Activated T-cell treated with anti-CD3 and anti-CD28 coated beads, Interleukin-2, amount 50 U/mL, for 72 hours (primary cell): ENCODE results near the gene KAT2A. TPM values are rescaled to one million over a fixed set of nuclear protein-coding genes. Genes with fewer than 3 reads are reported as not detected.
"Not testable (repeated sequence)": the region's sequence is repeated elsewhere in the genome, so short reads cannot be mapped to it uniquely, and the experiment has no call there.

Source experiments
- ATAC-seq, 2 donors: fragments of 150-1000 bp; cut with Tn5 transposase; replicated peaks in 1 of 2; 2 replicates each; pipeline ENCODE4 v1.10.0; 2021; ENCODE audit warnings: moderate library complexity in 2 of 2, mild to moderate bottlenecking in 1 of 2
- DNase-seq, 2 donors: peaks; one replicate each; pipeline ENCODE4 v3.0.0; 2021 to 2022; ENCODE audit warnings: mixed read lengths in 1 of 2
- H3K27ac Mint-ChIP-seq: one replicate; pipeline ENCODE4 v1.8.0; 2022; ENCODE audit warnings: mild to moderate bottlenecking, moderate library complexity, mixed read lengths
- H3K27me3 Mint-ChIP-seq: one replicate; pipeline ENCODE4 v1.8.0; 2022; ENCODE audit warnings: low read depth, mixed read lengths
- H3K36me3 Mint-ChIP-seq, 2 donors: one replicate each; pipeline ENCODE4 v1.8.0; 2022; ENCODE audit warnings: mixed read lengths in 2 of 2, mild to moderate bottlenecking in 1 of 2; ENCODE audit not compliant: insufficient read depth in 2 of 2
- H3K4me1 Mint-ChIP-seq: one replicate; pipeline ENCODE4 v1.8.0; 2022; ENCODE audit warnings: low read depth, mixed read lengths
- H3K4me3 Mint-ChIP-seq, 2 donors: one replicate each; pipeline ENCODE4 v1.8.0; 2022; ENCODE audit warnings: mild to moderate bottlenecking in 2 of 2, mixed read lengths in 2 of 2, moderate library complexity in 2 of 2
- H3K9me3 Mint-ChIP-seq, 2 donors: one replicate each; pipeline ENCODE4 v1.8.0; 2022; ENCODE audit warnings: mixed read lengths in 2 of 2
- total RNA-seq, 2 donors: library from RNA; stranded (reverse); gene quantifications; one replicate each; pipeline ENCODE4 v1.2.3, GENCODE V29; 2022

Gene KAT2A
- total RNA-seq, 2 donors from 2014 or later: 33.3 to 41.4 TPM

DNA sequence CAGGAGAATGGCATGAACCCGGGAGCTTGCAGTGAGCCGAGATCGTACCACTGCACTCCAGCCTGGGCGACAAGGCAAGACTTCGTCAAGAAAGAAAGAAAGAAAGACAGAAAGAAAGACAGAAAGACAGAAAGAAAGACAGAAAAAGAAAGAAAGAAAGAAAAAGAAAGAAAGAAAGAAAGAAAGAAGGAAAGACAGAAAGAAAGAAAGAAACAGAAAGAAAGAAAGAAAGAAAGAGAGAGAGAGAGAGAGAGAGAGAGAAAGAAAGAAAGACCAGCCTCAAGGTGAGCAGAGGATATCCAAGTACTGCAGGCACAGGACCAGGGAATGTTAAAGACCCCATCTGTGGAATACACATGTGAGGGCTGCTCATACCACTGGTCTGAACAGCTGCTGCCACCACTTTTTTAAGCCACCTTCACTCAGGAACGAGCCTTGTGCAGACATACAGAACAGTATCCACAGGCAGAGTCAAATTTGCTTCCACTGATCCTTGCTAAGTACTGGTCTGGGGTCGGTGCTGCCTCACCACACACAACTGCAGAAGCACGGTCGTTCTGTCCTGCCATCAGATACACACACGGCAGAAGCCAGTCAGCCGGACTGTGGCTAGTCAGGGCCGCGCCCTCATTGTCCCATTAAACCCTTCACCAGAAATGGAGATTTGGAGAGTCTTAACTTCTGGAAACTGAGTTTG, 25.9 kb upstream of the KAT2A start:
- H3K36me3 Mint-ChIP-seq: peaks cover 3 to 6% of the 10 kb centered on the region in 2 donors
- no peaks in the 10 kb centered on the region for H3K27me3 Mint-ChIP-seq
- H3K9me3 Mint-ChIP-seq: no peaks in the 10 kb centered on the region
- H3K4me3 Mint-ChIP-seq: no peak overlapping the region
- peak overlapping the region; percentile 89 for H3K27ac Mint-ChIP-seq
- H3K4me1 Mint-ChIP-seq: peaks cover 26% of the 10 kb centered on the region
- DNase-seq (no peak), ATAC-seq (no peak)

DNA sequence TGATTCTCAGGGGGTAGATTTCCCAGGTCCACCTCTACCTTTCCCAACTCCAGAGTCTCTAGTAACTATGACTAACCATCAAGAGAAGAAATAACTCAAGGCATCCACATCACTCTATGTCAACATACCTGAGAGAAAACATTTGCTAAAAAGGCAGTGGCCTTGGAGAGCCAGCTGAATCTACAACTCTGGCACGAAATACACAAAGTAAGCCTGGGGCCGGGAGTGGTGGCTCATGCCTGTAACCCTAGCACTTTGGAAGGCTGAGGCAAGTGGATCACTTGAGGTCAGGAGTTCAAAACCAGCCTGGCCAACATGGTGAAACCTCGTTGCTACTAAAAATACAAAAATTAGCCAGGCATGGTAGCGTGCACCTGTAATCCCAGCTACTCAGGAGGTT, 22.0 kb upstream of the KAT2A start:
- H3K4me1 Mint-ChIP-seq: peaks cover 23% of the 10 kb centered on the region
- not testable (repeated sequence) for H3K27ac Mint-ChIP-seq, DNase-seq, H3K4me3 Mint-ChIP-seq, H3K9me3 Mint-ChIP-seq, ATAC-seq, H3K27me3 Mint-ChIP-seq, H3K36me3 Mint-ChIP-seq

DNA sequence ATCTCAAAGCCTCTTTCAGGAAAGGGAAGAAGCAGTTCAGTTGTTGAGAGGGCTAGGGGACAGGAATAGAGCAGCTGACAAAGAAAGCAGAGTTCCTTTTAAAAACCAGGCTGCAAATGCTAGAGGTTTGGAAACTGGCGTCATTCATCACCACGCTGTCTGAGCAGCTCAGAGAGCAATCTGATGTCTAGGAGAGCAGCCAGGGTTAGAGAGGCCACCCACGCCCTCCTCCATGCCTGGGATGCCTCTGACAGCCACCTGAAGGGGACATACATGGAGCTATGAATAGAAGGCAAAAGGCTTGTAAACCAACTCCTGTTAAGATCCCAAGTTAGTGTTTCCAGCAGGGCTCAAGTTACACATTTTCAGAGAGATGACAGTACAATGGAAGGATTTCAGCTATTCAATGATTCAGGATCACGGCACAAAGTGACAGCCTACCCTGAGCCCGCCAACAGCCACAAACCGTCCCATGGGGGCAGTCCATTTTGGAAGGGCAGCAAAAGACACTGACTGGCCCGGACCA, 21.3 kb upstream of the KAT2A start:
- Mint-ChIP-seq H3K4me3 (no peak overlapping the region), H3K27ac (no peak overlapping the region), H3K9me3 (no peaks in the 10 kb centered on the region), H3K4me1 (peaks cover 28% of the 10 kb centered on the region), H3K36me3 (peaks cover 3 to 4% of the 10 kb centered on the region in 2 donors), H3K27me3 (no peaks in the 10 kb centered on the region)
- ATAC-seq (no peak), DNase-seq (no peak)

DNA sequence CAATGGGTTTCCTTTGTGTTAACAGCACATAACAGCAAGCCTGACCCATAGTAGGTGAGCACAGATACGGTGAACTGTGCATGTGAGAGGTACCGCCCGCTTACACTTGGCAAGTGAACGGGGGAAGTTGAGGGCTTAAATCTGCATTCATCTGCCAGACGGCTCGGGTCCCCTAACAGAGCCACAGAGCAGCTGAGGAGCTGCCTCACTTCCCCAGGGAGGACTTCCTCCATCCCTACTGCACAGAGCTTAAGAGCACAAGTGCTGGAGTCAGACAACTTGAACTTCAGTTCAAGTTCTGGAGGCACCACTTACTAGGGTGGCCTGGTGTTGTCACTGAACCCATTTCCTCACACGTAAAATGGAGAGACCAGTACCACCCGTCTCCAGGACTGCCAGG, 20.2 kb upstream of the KAT2A start:
- DNase-seq: no peak
- Mint-ChIP-seq H3K4me1 (peaks cover 33% of the 10 kb centered on the region), H3K9me3 (no peaks in the 10 kb centered on the region), H3K36me3 (peaks cover 0 to 6% of the 10 kb centered on the region in 2 donors), H3K27ac (no peak overlapping the region), H3K4me3 (no peak overlapping the region), H3K27me3 (no peaks in the 10 kb centered on the region)
- no peak for ATAC-seq

DNA sequence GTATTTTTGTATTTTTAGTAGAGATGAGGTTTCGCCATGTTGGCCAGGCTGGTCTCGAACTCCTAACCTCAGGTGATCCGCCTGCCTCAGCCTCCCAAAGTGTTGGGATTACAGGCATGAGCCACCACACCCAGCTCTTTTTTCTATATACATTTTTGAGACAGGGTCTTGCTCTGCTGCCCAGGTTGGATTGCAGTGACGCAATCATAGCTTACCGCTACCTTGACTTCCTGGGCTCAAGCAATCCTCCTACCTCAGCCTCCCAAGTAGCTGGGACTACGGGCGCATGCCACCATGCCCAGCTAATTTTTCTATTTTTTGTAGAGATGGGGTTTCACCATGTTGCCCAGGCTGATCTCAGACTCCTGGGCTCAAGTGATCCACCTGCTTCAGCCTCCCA, 19.5 kb upstream of the KAT2A start:
- DNase-seq, H3K4me3 Mint-ChIP-seq, H3K27me3 Mint-ChIP-seq, H3K9me3 Mint-ChIP-seq, H3K27ac Mint-ChIP-seq, H3K36me3 Mint-ChIP-seq, ATAC-seq: not testable (repeated sequence)
- H3K4me1 Mint-ChIP-seq: peaks cover 40% of the 10 kb centered on the region

DNA sequence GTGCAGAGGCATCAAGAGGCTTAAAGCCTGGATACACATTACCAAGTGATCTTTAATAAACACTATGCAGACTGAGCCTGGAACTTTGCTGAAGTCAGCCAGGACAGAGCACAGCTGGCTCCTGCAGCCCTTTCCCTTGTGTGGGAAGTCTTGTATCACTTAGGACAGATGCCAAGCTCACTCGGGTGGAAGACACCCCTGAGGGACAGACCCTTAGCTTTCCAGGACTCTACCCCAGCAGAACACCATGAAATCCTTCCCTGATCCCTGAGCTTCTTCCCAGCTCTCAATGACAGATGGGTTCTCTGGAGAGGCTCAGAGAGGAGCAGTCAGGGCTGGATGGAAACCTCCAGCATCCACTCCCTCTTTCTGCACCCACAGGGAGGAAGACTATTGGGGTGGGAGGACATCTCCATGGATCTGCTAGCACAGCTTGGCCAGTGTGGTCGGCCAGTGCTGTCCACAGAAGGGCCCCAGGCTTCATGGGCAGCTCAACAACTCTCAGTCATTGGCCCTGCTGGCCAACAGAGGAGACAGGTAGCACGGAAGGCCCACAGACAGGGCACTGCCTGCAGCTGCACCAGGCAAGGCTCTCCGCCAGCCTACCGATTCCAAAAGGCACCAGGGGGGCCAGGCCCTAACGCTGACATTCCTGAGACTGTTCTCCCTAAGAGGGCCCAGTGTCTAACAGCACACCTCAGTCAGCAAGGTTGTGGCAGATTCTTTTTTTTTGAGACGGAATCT, 17.8 kb upstream of the KAT2A start:
- no peak overlapping the region for H3K27ac Mint-ChIP-seq
- no peaks in the 10 kb centered on the region for H3K9me3 Mint-ChIP-seq
- H3K27me3 Mint-ChIP-seq: no peaks in the 10 kb centered on the region
- DNase-seq (no peak), ATAC-seq (no peak)
- H3K4me3 Mint-ChIP-seq: no peak overlapping the region
- H3K4me1 Mint-ChIP-seq: peaks cover 48% of the 10 kb centered on the region
- peaks cover 1 to 6% of the 10 kb centered on the region in 2 donors for H3K36me3 Mint-ChIP-seq

DNA sequence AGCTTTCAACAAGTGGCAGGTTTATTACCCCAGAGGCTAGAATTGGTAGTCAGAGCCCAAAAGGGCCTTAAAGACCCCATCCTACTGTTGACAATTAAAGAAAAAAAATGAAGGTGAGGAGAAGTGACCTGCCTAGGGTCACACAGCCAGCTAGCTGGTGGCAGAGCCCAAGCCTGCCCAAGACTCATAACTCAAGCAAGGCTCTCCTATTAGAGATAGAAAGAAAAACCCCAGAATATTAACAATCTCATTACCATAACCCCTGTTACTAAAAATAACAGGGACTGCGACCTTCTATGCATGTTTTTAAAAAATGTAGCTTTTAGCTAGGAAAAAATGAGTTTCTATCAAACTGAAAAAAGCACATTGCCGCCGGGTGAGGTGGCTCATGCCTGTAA, 15.5 kb upstream of the KAT2A start:
- ATAC-seq (no peak), DNase-seq (no peak)
- Mint-ChIP-seq H3K36me3 (peaks cover 1 to 8% of the 10 kb centered on the region in 2 donors), H3K27ac (peak overlapping the region; percentile 33), H3K27me3 (no peaks in the 10 kb centered on the region), H3K4me3 (no peak overlapping the region), H3K4me1 (peaks cover 57% of the 10 kb centered on the region), H3K9me3 (no peaks in the 10 kb centered on the region)

DNA sequence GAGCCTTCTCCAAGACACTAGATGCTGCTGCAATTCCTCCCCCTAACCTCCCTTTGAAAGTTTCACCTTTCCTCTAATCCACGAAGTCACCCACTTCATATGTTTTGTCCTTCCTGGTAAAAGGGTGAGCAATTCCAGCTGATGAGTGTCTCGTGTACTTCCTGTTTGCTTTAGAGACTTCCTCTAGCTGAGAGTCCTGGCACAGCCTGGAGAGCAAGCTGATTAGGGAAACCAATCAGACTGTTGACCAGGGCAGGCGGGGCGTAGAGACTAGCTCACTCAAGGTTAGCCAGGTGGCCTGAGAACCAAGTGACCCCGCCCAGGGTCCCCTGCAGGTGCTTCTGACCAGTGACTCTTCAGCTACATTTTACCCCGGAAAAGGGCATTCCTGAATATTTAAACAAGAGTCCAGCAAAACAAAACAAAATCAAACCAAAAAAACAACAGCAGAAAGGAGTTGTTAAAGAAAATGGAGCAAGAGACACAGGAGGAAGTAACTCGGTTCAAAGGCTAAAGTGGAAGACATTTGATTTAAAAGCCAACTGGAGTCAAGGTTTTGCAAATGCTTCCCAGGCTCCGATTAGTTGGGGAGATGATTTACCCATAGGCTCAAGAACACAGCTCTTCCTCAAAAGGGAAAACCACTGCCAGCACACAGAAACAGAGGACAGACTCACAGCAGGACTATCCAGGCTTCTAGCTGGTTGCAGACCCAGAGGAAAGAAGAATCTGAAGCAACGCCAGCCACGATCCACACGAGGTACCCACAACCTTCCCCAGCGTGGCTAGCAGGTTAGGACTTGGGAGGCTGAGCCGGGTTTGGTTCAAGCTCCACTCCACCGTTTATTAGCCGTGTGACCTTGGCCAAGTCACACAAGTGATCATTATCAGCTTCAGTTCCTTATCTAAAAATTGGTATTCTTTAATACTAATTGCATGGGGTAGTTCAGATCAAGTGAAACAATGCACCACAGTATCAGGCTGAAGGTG, 14.8 kb upstream of the KAT2A start:
- Mint-ChIP-seq H3K27me3 (no peaks in the 10 kb centered on the region), H3K4me3 (peak overlapping the region in 1 of 2 donors; percentile 45), H3K27ac (peak overlapping the region; percentile 97), H3K36me3 (peaks cover 1 to 9% of the 10 kb centered on the region in 2 donors), H3K9me3 (no peaks in the 10 kb centered on the region), H3K4me1 (peaks cover 57% of the 10 kb centered on the region)
- DNase-seq: no peak
- no peak for ATAC-seq

DNA sequence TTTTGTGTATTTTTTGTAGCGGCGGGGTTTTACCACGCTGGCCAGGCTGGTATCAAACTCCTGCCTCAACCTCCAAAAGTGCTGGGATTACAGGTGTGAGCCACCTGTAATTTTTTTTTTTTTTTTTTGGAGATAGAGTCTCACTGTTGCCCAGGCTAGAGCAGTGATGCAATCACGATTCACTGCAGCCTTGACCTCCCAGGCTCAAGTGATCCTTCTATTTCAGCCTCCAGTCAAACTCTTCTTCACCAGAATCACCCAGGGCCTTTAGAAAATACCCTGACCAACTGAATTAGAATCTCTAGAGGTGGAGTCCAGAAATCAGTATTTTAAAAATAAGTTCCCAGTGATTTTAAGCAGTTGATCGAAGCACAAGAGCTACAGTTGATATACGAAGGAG, 14.0 kb upstream of the KAT2A start:
- DNase-seq: no peak
- Mint-ChIP-seq H3K9me3 (no peaks in the 10 kb centered on the region), H3K4me1 (peaks cover 53% of the 10 kb centered on the region), H3K27ac (no peak overlapping the region), H3K4me3 (no peak overlapping the region), H3K27me3 (no peaks in the 10 kb centered on the region), H3K36me3 (peaks cover 1 to 5% of the 10 kb centered on the region in 2 donors)
- no peak for ATAC-seq

DNA sequence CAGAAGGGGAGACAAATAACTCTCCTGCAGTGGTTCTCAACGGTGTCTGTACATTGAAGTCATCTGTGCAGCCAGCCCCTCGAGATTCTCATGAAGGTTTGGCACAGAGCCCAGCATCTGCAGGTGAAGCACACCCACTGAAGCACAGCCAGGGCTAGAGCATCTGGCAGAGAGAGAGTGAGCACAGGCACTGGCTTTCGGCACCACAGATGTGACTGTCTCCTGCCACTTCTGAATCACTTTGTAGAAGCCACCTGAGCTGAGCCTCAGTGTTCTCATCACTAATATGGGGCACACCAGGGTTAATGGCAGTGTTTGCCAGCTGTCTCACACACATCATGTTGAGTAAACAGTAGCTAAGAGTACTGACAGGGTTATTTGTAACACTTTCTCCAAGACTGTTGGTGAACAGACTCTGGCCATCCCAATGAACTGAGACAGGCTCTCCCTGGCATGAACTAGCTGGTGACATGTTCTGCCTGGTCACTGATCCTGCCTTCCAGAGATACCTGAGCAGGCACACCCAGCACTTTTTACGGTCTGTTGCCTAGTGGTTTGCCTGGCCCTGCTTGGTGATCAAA, 12.4 kb upstream of the KAT2A start:
- Mint-ChIP-seq H3K4me1 (peaks cover 60% of the 10 kb centered on the region), H3K27ac (peak overlapping the region; percentile 84), H3K4me3 (peak overlapping the region in 1 of 2 donors; percentile 13), H3K27me3 (no peaks in the 10 kb centered on the region), H3K36me3 (peaks cover 1 to 6% of the 10 kb centered on the region in 2 donors), H3K9me3 (no peaks in the 10 kb centered on the region)
- ATAC-seq (peak; percentile 74 to 79), DNase-seq (peak; percentile 34 to 48)

DNA sequence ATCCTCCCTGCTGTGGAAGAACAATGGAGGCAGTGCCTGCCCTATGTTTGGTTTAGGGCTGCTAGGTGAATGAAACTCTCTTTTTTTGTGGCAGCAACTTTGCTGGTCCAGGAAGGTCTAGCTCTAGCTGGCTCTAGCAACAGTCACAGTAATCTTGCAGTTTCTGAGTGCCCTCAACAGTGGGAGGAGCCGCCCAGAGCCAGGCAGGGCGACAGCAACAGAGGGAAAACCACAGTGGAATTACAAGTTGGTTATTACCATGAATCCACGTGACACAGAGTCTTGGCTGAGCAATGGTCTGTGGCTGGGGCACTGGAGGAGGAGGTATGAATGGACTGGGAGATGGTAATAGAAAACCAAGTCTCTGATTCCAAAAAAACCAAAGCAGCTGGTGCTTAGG, 11.8 kb upstream of the KAT2A start:
- peaks cover 1 to 7% of the 10 kb centered on the region in 2 donors for H3K36me3 Mint-ChIP-seq
- peak overlapping the region; percentile 84 for H3K27ac Mint-ChIP-seq
- peaks cover 59% of the 10 kb centered on the region for H3K4me1 Mint-ChIP-seq
- H3K9me3 Mint-ChIP-seq: no peaks in the 10 kb centered on the region
- peak overlapping the region; percentile 10 to 13 for H3K4me3 Mint-ChIP-seq
- ATAC-seq (peak; percentile 80 to 81), DNase-seq (peak; percentile 39 to 42)
- no peaks in the 10 kb centered on the region for H3K27me3 Mint-ChIP-seq

DNA sequence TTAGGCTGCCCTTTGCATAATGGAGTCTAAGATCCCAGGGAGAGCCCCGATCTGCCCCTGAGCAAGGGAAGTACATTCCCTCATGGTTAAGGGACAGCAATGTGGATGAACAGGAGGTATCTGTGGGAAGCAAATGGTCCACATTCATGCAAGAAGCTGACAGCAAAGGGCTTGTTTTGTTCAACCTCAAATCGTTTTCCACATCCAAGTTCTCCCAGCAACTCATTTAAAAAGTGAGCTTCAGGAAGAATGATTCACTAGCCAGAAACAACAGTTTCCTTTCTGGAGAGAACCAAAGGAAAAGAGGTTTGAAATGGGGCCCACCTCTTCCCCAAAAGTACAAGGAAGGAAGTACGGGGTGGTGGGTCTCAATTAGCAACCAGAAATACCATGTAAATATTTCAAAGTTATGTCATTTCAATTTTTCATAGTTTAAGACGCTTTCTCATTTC, 10.8 kb upstream of the KAT2A start:
- peaks cover 1 to 7% of the 10 kb centered on the region in 2 donors for H3K36me3 Mint-ChIP-seq
- DNase-seq (no peak), ATAC-seq (no peak)
- H3K9me3 Mint-ChIP-seq: no peaks in the 10 kb centered on the region
- H3K4me3 Mint-ChIP-seq: no peak overlapping the region
- H3K27ac Mint-ChIP-seq: peak overlapping the region; percentile 7
- no peaks in the 10 kb centered on the region for H3K27me3 Mint-ChIP-seq
- H3K4me1 Mint-ChIP-seq: peaks cover 54% of the 10 kb centered on the region
